MV-4-11 (cell line): ENCODE measurements around the gene MAGI2.
"Not testable (repeated sequence)": the region's sequence is repeated elsewhere in the genome, so short reads cannot be mapped to it uniquely, and the experiment has no call there.

ENCODE experiments used
- DNase-seq: peaks from one replicate; lab custom pipeline; 2025; lab: John Stamatoyannopoulos, UW

The MAGI2 gene

GRCh38 chr7:79050603-79051002 is 402.9 kb downstream of the MAGI2 start:
- no peak for DNase-seq

GRCh38 chr7:79046061-79046460 is 407.4 kb downstream of the MAGI2 start:
- no peak for DNase-seq

DNA sequence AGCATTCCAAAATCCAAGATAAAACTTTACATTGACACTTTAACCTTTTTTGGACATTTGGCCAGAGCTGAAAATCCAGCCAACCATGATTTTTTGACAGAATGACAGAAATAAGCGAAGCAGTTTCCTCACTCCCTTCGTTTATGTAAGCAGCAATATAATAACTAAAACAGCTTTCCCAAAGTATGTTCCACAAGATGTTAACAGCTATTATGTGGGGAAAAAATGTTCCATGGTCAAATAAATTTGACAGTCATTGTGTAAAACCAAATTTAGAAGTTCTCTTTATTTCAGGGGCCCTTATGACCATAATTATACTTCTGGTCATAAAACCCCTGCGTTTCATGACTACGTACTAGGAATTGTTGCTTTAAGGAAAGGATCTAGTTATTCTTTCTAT is 416.5 kb downstream of the MAGI2 start:
- no peak for DNase-seq

DNA sequence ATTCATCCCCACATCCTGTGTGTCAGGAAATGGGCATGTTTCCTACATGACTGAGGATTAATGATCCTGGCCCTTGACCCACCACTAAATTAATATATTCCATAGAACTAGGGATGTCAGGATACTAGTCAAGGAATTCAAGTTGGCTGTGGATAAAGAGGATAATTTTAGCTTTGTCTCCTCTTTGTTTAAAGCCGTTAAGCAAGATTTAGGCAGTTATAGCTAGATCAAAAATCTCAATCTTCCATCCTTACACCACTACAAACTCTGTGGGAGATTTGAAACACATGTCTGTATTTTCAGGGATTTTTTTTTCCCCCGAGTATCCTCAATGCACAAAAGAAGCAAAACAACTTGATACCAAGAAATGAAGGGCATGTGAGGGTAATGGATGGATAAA is 417.1 kb downstream of the MAGI2 start:
- DNase-seq, result no peak

- no peak for DNase-seq
Observed at GRCh38 chr7:79035858-79036257, 417.6 kb downstream of the MAGI2 start.

DNA sequence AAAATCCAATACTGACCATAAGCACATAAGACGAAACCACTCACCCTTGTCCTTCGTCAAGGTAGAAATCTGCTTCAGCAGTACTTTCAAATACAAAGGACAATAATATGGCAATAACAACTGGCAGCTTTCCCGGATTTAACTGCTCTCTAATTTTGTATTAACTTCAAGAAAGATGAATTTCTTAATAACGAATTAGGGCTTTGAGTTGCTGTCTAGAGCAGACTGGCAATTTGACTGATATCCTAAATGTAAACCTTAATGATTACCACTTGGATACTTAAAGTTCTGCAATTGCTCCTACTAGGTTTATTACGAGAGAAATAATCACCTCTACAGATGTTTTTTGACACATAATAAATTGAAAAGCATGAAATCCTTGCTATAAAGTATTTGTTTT is 418.7 kb downstream of the MAGI2 start:
- no peak for DNase-seq

DNA sequence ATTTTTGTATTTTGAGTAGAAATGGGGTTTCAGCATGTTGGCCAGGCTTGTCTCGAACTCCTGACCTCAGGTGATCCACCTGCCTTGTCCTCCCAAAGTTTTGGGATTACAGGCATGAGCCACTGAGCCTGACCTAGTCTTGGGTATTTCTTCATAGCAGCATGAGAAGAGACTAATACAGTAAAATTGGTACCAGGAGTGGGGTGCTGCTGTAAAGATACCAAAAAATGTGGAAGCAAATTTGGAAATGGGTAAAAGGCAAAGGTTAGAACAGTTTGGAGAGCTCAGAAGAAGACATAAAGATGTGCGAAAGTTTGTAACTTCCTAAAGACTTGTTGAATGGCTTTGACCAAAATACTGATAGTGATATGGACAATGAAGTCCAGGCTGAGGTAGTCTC is 433.8 kb downstream of the MAGI2 start:
- not testable (repeated sequence) for DNase-seq

- no peak for DNase-seq
Observed at GRCh38 chr7:79011921-79012320, 441.5 kb downstream of the MAGI2 start.

GRCh38 chr7:79009647-79010046 is 443.8 kb downstream of the MAGI2 start:
- DNase-seq, result no peak

DNA sequence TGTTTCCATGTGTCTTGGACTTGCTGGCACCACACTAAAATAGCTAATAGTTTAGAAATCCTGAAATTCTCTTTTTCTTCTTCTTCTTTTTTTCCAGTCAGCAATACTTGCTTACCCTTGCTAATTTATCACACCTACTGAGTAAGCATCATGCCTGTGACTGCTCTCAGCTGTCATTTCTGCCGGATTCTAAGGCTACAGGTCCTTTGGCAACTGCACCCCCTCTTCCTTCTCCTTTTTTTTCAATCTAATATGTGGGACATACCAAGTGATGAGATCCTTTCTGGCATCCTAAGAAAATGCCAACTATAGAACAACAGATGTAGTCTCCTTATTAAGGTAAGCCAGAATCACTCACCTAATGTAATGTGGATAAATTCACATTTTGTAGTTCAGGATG is 444.7 kb downstream of the MAGI2 start:
- no peak for DNase-seq

GRCh38 chr7:78996013-78996412 is 457.5 kb downstream of the MAGI2 start:
- DNase-seq, result no peak

DNA sequence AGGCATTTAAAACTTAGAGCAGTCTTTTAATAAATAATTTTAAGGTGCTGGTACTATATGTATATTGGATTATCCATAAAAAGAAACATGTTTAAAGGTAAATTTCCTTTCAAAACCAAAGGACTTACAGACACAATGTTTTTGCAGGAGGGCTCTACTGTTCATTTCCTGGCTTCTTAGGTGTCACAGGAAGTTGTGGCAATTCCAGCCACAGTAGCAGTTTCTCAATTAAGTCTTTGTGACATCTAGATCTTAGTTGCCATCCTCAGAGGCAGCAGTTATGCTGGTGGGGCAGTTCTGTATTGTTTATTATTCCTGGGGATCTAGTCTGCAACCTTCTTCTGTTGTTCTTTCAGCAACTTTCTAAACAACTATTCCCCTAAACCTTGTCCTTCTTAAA is 460.1 kb downstream of the MAGI2 start:
- no peak for DNase-seq

DNA sequence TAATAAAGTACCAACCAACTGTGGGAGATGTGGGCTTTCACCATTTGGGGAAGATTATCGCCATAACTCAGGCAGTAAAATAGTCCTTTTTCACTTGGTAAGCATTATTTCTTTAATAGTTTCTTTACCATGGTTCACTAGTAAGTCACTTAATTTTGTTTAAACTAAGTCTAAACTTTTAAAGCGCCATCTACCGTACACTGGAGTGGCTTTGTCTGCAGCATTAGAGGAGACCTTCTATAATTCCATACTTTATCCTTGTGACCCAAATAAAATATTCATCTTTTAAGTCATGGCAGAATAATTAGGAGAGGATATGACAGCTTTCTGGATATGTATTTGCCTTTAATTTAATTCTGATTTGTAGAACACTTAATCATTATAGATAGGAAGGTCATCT is 468.0 kb downstream of the MAGI2 start:
- no peak for DNase-seq

- no peak for DNase-seq
Observed at GRCh38 chr7:78983483-78983882, 470.0 kb downstream of the MAGI2 start.

DNA sequence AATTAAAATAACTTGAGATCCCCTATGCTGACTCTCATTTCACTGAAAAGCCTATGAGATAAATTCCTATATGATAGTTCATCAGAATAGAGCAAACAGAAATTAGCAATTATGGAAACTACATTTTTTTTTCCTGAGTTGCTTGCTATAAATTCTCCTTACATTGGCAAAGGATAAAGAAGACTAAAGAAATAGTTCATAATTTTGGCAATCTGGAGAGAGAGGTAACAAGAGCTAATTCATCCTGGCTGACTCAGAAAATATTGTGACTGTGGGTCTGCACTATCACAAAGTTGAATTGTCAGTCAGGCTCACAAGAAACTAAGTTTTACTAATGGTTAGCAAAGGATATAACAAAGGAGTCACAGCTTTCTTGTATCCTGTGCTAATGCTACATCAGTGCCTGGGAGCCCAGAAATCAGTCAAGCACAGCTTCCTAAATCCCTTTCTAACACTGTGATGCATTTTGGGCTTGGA is 483.0 kb downstream of the MAGI2 start:
- no peak for DNase-seq

DNA sequence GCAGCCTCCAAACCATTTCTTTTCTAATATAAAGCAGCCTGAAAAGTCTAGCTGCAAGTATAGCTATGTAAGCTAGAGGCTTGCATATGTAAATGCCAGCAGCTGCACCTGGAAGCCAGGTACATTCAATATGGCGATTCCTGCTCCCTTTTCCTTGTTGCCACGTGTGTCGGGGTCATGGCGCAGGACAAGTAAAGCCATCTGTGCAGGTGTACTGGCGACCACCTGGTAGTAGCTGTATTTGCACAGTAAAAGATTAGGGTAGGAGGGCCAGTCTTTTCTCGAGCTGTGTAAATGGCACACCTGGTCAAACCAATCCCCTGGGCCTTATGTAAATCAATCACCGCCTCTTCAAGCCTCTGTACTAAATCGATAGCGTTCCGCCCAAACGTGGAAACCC is 484.5 kb downstream of the MAGI2 start:
- no peak for DNase-seq

DNA sequence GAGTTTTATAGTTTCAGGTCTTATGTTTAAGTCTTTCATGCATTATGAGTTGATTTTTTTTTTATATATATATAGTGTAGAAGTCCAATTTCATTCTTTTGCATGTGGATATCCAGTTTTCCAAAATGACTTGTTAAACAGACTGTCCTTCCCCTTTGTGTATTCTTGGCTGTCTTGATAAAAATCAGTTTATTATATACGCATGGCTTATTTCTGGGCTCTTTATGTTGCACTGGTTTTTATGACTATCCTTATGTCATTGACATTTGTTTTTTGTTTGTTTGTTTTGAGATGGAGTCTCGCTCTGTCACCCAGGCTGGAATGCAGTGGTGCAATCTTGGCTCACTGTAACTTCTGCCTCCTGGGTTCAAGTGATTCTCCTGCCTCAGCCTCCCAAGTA is 485.9 kb downstream of the MAGI2 start:
- not testable (repeated sequence) for DNase-seq

DNA sequence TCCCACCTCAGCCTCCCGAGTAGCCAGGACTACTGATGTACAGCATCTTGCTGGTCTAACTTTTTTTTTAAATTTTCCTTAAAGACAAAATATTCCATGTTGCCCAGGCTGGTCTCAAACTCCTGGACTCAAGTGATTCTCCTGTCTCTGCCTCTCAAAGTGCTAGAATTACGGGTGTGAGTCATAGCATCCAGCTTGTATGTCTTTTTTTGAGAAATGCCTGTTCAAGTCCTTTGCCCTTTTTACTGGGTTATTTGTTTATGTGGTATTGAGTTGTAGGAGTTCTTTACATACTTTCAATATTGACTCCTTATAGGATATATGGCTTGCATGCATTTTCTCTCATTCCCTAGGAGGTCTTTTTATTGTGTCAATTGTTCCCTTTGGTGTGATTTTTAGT is 486.4 kb downstream of the MAGI2 start:
- no peak for DNase-seq

DNA sequence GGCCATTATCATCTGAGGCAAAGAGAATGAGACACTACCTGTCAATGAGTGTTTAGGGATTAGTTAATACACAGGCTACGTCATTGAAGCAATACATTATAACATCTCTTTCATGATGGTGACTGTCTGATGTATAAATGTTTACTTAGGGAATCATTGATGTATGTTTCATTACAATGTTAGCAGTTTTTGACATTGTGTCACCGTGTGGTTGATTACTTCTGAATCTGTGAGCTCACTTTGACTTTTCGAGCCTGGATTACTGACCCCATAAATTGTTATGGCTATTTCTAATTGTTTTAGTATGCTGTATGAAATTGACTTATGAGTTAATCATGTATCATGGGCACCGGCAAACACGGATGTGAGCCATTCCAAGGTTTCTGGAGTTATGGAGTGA is 494.0 kb downstream of the MAGI2 start:
- no peak for DNase-seq

DNA sequence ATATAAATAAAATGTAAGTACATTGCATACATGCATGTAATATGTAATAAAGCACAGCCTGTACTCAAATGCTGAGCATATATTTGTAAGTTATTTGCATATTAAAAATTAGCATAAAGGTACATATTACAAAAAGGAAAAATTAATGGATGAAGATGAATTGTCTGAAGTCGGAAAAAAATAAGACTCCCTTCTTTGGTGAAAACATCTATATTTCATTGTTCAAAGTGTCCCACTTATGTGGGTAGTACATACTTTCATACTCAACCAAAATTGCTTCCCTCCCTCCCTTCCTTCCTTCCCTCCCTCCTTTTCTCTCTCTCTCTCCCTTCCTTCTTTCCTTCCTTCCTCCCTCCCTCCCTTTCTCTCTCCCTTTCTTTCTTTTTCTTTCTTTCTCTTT is 498.1 kb downstream of the MAGI2 start:
- no peak for DNase-seq

GRCh38 chr7:78953726-78954363 is 499.6 kb downstream of the MAGI2 start:
- no peak for DNase-seq

- no peak for DNase-seq
Observed at GRCh38 chr7:78953090-78953489, 500.4 kb downstream of the MAGI2 start.

DNA sequence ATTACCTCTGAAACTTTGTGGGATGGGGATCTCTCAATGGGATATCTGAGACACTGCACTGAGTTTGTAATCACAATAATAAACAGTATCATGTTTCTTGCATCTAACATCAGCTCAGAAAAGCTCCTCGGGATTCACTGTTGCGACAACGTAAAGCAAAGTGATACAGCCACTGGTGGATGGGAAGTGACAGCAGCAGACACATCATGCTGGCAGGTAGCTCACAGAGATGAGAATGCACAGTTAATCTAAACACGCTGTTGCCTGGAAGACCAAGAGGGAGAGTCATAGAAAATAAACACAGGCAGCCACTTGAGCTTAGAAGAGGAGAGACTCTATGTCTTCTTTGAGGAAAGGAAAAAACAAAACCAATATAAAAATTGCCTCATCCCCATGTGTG is 513.8 kb downstream of the MAGI2 start:
- no peak for DNase-seq

- no peak for DNase-seq
Observed at GRCh38 chr7:78924581-78924980, 528.9 kb downstream of the MAGI2 start.

DNA sequence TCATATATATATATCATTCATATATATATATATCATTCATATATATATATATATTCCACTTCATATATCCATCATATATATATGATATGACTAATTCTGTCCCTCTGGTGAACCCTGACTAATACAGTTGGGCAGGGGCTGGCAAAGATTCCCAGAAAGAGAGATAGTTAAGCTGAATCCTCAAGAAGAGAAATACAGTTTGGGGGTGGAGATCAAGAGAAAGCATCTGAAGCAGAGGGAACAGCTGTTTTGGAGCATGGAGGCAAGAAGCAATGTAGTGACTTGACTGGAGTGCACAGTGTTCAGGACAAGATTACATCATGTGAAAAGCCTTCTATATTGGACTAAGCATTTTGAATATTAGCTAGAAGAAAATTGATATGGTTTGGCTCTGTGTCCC is 540.7 kb downstream of the MAGI2 start:
- no peak for DNase-seq
